SK-N-SH (cell line): Measurements from ENCODE around the gene PTPN9. TPM values are rescaled to one million over a fixed set of nuclear protein-coding genes. Genes with fewer than 3 reads are reported as not detected.

Source experiments
- CTCF ChIA-PET: fragments of 300-600, 350-600 bp; formaldehyde crosslinking; extraction: SDS; loops from one replicate; lab custom pipeline; 2021; lab: Yijun Ruan, JAX
- POLR2A ChIA-PET: fragments of 350-600 bp; sonication (Branson Sonifier 250); formaldehyde crosslinking; extraction: SDS; loops from one replicate; lab custom pipeline; 2020; ENCODE audit warnings: antibody characterized with exemption, inconsistent platforms; lab: Yijun Ruan, JAX
- DNase-seq: peaks from one replicate; pipeline ENCODE4 v3.0.0; 2012
- H2AFZ ChIP-seq: fragments of 200-600 bp; sonication (generic); 2 replicates; pipeline ENCODE4 v1.8.1; 2016; ENCODE audit warnings: antibody characterized with exemption, mild to moderate bottlenecking, low read depth
- H3F3A ChIP-seq: fragments of 200-600 bp; sonication (generic); replicated peaks from 2 replicates; pipeline ENCODE3; 2016; ENCODE audit warnings: antibody characterized with exemption, mild to moderate bottlenecking; ENCODE audit not compliant: insufficient read depth
- H3K27ac ChIP-seq, 2 experiments: fragments of 200-500 bp in 1 of 2; fragments of 200-600 bp in 1 of 2; sonication (Bioruptor generic) in 1 of 2; sonication (generic), shearing (Covaris generic) in 1 of 2; 2 replicates each; pipeline versions ENCODE4 v1.5.1 to v1.6.1; 2014 to 2016; ENCODE audit warnings: low read depth in 2 of 2, inconsistent platforms in 1 of 2, low read length in 1 of 2, mild to moderate bottlenecking in 1 of 2, mixed read lengths in 1 of 2
- H3K27me3 ChIP-seq: fragments of 200-600 bp; sonication (generic), shearing (Covaris generic); 2 replicates; pipeline ENCODE4 v1.6.1; 2016; ENCODE audit warnings: mixed run types; ENCODE audit not compliant: insufficient read depth
- H3K36me3 ChIP-seq, 2 experiments: fragments of 200-500 bp in 1 of 2; fragments of 200-600 bp in 1 of 2; sonication (Bioruptor generic) in 1 of 2; sonication (generic) in 1 of 2; replicated peaks in 1 of 2; 2 replicates each; pipeline versions ENCODE3 to v1.5.1; 2014 to 2016; ENCODE audit warnings: low read length in 1 of 2, mild to moderate bottlenecking in 1 of 2; ENCODE audit not compliant: insufficient read depth in 2 of 2, control insufficient read depth in 1 of 2
- H3K4me1 ChIP-seq, 2 experiments: fragments of 200-500 bp in 1 of 2; fragments of 200-600 bp in 1 of 2; sonication (Bioruptor generic) in 1 of 2; sonication (generic), shearing (Covaris generic) in 1 of 2; 2 replicates each; pipeline versions ENCODE4 v1.5.1 to v1.6.1; 2014 to 2016; ENCODE audit warnings: low read depth in 1 of 2, low read length in 1 of 2, mixed run types in 1 of 2; ENCODE audit not compliant: insufficient read depth in 2 of 2, control insufficient read depth in 1 of 2
- H3K4me2 ChIP-seq: fragments of 200-600 bp; sonication (generic), shearing (Covaris generic); 2 replicates; pipeline ENCODE4 v1.6.1; 2017; ENCODE audit warnings: mixed run types
- H3K4me3 ChIP-seq, 2 experiments: fragments of 200-500 bp in 1 of 2; fragments of 200-600 bp in 1 of 2; sonication (Bioruptor generic) in 1 of 2; sonication (generic), shearing (Covaris generic) in 1 of 2; 2 replicates each; pipeline versions ENCODE4 v1.5.1 to v1.8.1; 2014 to 2016; ENCODE audit warnings: low read depth in 2 of 2, inconsistent platforms in 1 of 2, low read length in 1 of 2, mild to moderate bottlenecking in 1 of 2, mixed read lengths in 1 of 2, moderate library complexity in 1 of 2
- H3K79me2 ChIP-seq: fragments of 200-600 bp; sonication (generic); 2 replicates; pipeline ENCODE4 v1.8.1; 2017; ENCODE audit warnings: mild to moderate bottlenecking; ENCODE audit not compliant: insufficient read depth
- H3K9ac ChIP-seq: fragments of 200-600 bp; sonication (generic); 2 replicates; pipeline ENCODE4 v1.6.1; 2017; ENCODE audit warnings: mixed run types
- H3K9me2 ChIP-seq: fragments of 200-600 bp; sonication (generic); 2 replicates; pipeline ENCODE4 v1.6.1; 2017; ENCODE audit warnings: mixed run types
- H3K9me3 ChIP-seq: fragments of 200-600 bp; sonication (generic); 2 replicates; pipeline ENCODE4 v1.6.1; 2017; ENCODE audit warnings: mixed run types, mild to moderate bottlenecking, moderate library complexity
- H4K20me1 ChIP-seq: fragments of 200-600 bp; sonication (generic); 2 replicates; pipeline ENCODE4 v1.6.1; 2017; ENCODE audit warnings: mild to moderate bottlenecking, mixed run types; ENCODE audit not compliant: insufficient read depth
- CTCF ChIP-seq: fragments of 200-600 bp; sonication (generic); IDR thresholded peaks from 2 replicates; pipeline ENCODE4 v1.6.1; 2017; ENCODE audit warnings: antibody characterized with exemption, mild to moderate bottlenecking, moderate library complexity
- ELF1 ChIP-seq: IDR thresholded peaks from 2 replicates; pipeline ENCODE4 v1.4.0; 2012
- EP300 ChIP-seq, 2 experiments: IDR thresholded peaks; 2 replicates each; pipeline versions ENCODE4 v1.4.0 to v1.6.1; 2012; ENCODE audit warnings: borderline replicate concordance in 1 of 2, low read depth in 1 of 2, low read length in 1 of 2
- EZH2phosphoT487 ChIP-seq: fragments of 200-600 bp; sonication (generic); IDR thresholded peaks from 2 replicates; pipeline ENCODE4 v1.6.1; 2017; ENCODE audit warnings: low read depth, mixed run types, mild to moderate bottlenecking, antibody characterized with exemption, moderate library complexity, borderline replicate concordance
- FOXJ3 ChIP-seq: sonication (generic); formaldehyde crosslinking; IDR thresholded peaks from 2 replicates; pipeline ENCODE4 v1.5.1; 2020; ENCODE audit warnings: mild to moderate bottlenecking, missing genetic modification reagents
- GABPA ChIP-seq: IDR thresholded peaks from 2 replicates; pipeline ENCODE4 v1.4.0; 2012; ENCODE audit warnings: low read depth, mild to moderate bottlenecking
- JUND ChIP-seq: IDR thresholded peaks from 2 replicates; pipeline ENCODE4 v1.4.0; 2012
- MAX ChIP-seq: IDR thresholded peaks from 2 replicates; pipeline ENCODE4 v1.4.0; 2012; ENCODE audit warnings: low read depth
- MXI1 ChIP-seq: IDR thresholded peaks from 2 replicates; pipeline ENCODE4 v1.6.1; 2012; ENCODE audit warnings: mild to moderate bottlenecking, low read depth, low read length, improper control_type of control experiment
- NFIC ChIP-seq: IDR thresholded peaks from 2 replicates; pipeline ENCODE4 v1.4.0; 2012; ENCODE audit warnings: borderline replicate concordance
- PBX3 ChIP-seq: IDR thresholded peaks from 2 replicates; pipeline ENCODE4; 2012
- POLR2AphosphoS5 ChIP-seq: IDR thresholded peaks from 2 replicates; pipeline ENCODE4 v1.6.1; 2012; ENCODE audit warnings: low read depth, low read length
- RAD21 ChIP-seq: IDR thresholded peaks from 2 replicates; pipeline ENCODE4 v1.6.1; 2012; ENCODE audit warnings: mild to moderate bottlenecking, low read length
- RCOR1 ChIP-seq: fragments of 150-350 bp; IDR thresholded peaks from 2 replicates; pipeline ENCODE4 v1.6.1; 2017; ENCODE audit warnings: antibody characterized with exemption, low read length
- RFX5 ChIP-seq: IDR thresholded peaks from 2 replicates; pipeline ENCODE4 v1.6.1; 2012; ENCODE audit warnings: mild to moderate bottlenecking, improper control_type of control experiment, low read length
- TAF1 ChIP-seq: IDR thresholded peaks from 2 replicates; pipeline ENCODE4 v1.6.1; 2012; ENCODE audit warnings: low read depth, mild to moderate bottlenecking, low read length, moderate library complexity, borderline replicate concordance
- TCF12 ChIP-seq: IDR thresholded peaks from 2 replicates; pipeline ENCODE4 v1.4.0; 2012
- TEAD4 ChIP-seq: IDR thresholded peaks from 2 replicates; pipeline ENCODE4 v1.4.0; 2012; ENCODE audit warnings: mild to moderate bottlenecking, borderline replicate concordance; ENCODE audit not compliant: insufficient read depth
- USF1 ChIP-seq: IDR thresholded peaks from 2 replicates; pipeline ENCODE4 v1.4.0; 2012; ENCODE audit warnings: low read depth, borderline replicate concordance
- USF2 ChIP-seq: fragments of 150-350 bp; IDR thresholded peaks from 2 replicates; pipeline ENCODE4 v1.6.1; 2017; ENCODE audit warnings: antibody characterized with exemption, low read length, low read depth, borderline replicate concordance
- YY1 ChIP-seq: IDR thresholded peaks from 2 replicates; pipeline ENCODE4 v1.4.0; 2012; ENCODE audit warnings: low read depth, mild to moderate bottlenecking
- WGBS: methylation state at CpG from one replicate; pipeline ENCODE4 v1.1.6; 2017; ENCODE audit warnings: low lambda C conversion rate; 5-methylcytosine and 5-hydroxymethylcytosine counted together
- polyA plus RNA-seq, 3 experiments: library from polyadenylated mRNA; depleted of rRNA; stranded (reverse); fragments of >200 nt; gene quantifications; 2 replicates each; pipeline ENCODE4 v1.2.3, GENCODE V29; 2012

The PTPN9 gene
- polyA plus RNA-seq, 1 of the 3 experiments (the other 2 are of a cell fraction), result 25.9 TPM

- TF ChIP-seq USF2, result no peak
- no peak for TF ChIP-seq RAD21
- TF ChIP-seq FOXJ3 (CRISPR knock-in tag), result no peak
Observed at GRCh38 chr15:75591655-75592364, 12.7 kb upstream of the PTPN9 start (continued).

GRCh38 chr15:75590239-75590638 is 11.1 kb upstream of the PTPN9 start:
- no peak overlapping the region for H2AFZ ChIP-seq
- no peaks in the 10 kb centered on the region for H3K79me2 ChIP-seq
- DNase-seq, result no peak
- H3K27me3 ChIP-seq, result no peaks in the 10 kb centered on the region
- H4K20me1 ChIP-seq, result no peaks in the 10 kb centered on the region
- no peaks in the 10 kb centered on the region for H3F3A ChIP-seq
- 98% methylated on average over 2 of the region's 2 CpGs for WGBS
- H3K27ac ChIP-seq, result no peak overlapping the region
- H3K9ac ChIP-seq, result no peak overlapping the region
- H3K36me3 ChIP-seq, result peaks cover 3 to 11% of the 10 kb centered on the region in 2 experiments
- CTCF ChIA-PET, result no interaction called here
- TF ChIP-seq TCF12, result no peak
- no peak for TF ChIP-seq RCOR1
- TF ChIP-seq EP300 (IDR thresholded peaks at IDR 0.05; ENCODE audit: borderline replicate concordance in 1 of 2, low read depth in 1 of 2, low read length in 1 of 2), result no peak
- TF ChIP-seq TEAD4, result no peak
- no peak for TF ChIP-seq NFIC
- no peak for TF ChIP-seq GABPA
- TF ChIP-seq JUND, result no peak
- no peak for TF ChIP-seq POLR2AphosphoS5
- TF ChIP-seq MXI1, result no peak
- TF ChIP-seq TAF1, result no peak
- TF ChIP-seq FOXJ3 (CRISPR knock-in tag), result no peak
- no peak for TF ChIP-seq YY1
- TF ChIP-seq CTCF, result no peak
- TF ChIP-seq RAD21, result no peak
- TF ChIP-seq MAX, result no peak
- no peak for TF ChIP-seq RFX5
- no peak for TF ChIP-seq PBX3
- TF ChIP-seq USF1, result no peak
- TF ChIP-seq ELF1, result no peak
- no peak for TF ChIP-seq EZH2phosphoT487
- H3K9me3 ChIP-seq, result no peaks in the 10 kb centered on the region
- no peaks in the 10 kb centered on the region for H3K9me2 ChIP-seq
- no peaks in the 10 kb centered on the region for H3K4me1 ChIP-seq
- H3K4me2 ChIP-seq, result no peak overlapping the region
- no peak overlapping the region for H3K4me3 ChIP-seq
- POLR2A ChIA-PET, result interaction anchor here (1.5 kb wide), 1 partner anchor 11 kb away, joined by 3 read pairs; the partner anchor contains the start of gene PTPN9
